T-helper 9 cell (primary cell): ENCODE measurements around the gene KRTAP10-1.
"Not testable (repeated sequence)": the region's sequence is repeated elsewhere in the genome, so short reads cannot be mapped to it uniquely, and the experiment has no call there.

ENCODE experiments used
- DNase-seq: peaks from one replicate; pipeline ENCODE4 v3.0.0-alpha.2; 2020

Gene KRTAP10-1

DNA sequence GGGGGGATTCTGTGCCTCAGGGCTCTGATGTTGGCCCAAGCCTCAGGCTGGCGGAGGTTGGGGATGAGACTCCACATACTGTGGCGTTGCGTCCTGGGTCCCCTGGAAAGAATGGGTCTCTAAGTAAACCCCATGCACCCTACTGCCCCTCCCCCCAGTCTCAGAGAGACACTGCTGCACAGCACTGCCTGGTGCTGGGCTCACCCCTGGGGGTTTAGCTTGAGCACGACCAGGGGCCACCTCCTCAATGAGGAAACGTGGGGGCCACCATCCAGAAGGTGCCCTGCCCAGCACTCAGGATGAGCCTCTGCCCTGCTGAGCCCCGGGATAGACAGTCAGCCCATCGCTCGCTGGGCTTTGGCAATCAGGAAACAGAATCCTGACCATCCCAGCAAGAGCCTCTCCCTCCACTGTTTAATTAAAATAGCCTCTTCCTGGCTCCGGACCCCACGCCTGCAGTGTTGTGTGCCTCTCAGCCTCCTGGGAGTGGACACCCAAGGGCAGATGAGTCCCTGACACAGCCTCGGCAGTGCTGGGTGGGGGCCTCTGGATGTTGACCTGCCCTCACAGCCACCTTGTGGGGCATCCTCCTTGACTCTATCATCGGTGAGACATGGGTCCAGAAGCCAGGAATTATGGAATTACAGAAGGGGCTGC, 30.0 kb upstream of the KRTAP10-1 start:
- DNase-seq = no peak

DNA sequence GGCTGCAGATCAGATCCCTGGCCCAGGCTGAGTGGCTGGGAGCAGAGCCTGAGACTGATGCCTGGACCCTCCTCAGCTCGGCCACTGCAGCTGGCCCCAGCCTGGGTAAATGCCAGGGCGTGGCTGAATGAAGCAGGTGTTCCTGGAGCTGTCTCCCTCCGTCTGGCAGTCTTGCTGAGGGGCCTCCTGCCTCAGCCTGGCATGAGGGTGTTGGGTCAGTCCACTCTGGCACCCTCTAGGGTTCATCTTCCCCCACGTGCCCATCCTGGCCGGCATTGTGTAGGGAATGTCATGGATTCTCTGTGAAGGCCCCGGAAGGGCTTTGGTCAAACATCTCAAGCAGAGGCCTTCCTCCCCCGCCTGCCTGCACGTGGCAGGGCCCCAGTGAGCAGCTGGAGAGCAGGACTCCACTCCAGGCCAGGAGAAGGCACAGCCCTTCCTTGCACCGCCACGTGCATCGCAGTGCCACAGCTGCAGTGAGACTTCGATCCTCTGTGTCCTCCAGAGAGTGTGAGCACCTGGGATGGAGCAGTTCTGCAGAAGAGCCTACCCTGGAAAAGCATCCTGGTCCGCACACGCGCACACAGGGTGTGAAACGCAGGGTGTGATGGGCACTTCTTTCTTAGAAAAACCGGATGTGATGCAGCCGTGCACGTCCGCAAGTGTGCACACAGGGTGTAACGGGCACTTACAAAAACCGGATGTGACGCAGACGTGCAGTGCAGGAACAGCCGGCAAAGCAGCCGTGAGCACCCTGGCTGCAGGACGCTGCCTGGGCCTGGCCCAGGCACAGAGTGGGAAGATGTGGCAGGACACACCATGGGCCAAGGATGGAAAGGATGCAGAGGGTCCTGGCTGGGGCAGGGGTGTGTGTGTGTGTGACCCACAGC, 28.9 kb upstream of the KRTAP10-1 start:
- DNase-seq = no peak

DNA sequence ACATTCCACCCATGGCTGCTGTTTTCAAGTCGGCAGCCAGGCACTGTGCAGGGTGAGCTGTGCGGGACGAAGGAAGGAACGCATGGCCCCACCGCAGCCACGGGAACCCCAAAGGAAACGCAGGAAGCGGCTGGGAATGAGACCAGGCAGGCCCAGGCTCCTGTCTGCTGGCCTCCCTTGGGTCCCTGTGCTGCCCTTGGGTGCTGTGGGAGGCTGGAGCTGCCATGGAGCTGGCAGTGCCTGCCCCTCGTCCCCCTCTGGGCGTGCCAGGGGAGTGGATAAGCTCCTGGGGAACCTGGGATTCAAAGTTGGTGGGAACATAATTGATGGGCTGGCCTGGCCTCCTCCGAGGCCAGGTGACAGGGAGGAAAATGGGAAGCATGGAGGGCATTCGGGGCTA, 28.3 kb upstream of the KRTAP10-1 start:
- DNase-seq = no peak

DNA sequence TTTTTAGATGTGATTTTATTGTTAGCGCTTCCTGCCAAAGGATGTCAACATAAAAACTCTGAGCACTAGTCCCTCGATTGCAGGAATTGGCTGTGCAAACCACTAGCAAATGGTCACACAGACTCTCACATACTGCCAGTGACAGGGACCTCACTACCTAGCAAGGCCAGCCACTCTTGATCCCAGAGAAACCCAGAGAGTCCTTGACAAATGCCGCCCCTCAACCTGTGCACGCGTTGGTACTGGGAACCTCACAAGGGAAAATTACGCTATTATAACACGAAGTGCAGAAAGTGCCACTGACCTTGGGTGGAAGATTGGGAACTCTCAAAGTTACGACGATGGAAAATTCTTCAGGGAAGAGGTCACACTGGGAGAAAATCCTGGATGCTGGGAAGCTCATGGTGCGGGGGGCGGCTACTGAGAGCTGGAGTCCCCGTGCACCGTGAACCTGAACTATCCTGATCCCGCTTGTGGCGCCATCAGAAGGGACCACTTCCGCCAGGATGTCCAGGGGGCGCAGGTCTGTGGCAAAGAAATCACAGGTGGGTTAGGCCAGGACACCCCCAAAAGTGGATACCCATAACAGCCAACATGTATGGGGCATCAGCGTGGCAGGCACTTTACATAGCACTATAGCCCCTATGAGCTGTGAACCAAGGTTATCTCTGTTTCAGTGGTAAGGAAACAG, 27.6 kb upstream of the KRTAP10-1 start:
- no peak for DNase-seq

DNA sequence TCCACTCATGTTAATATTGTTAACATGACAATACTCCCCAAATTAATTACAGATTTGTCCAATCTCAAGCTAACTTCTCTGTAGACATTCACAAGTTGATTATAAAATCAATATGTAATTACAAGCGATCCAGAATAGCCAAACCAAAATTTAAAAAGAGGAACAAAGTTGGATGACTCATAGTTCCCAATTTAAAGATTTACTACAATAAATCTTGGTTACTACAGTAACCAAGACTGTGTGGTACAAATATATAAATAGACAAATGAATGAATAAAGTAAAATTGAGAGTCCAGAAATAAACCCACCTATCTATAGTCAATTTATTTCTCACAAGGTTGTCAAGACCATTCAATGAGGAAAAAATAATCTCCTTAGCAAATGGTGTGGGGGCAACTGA, 26.4 kb upstream of the KRTAP10-1 start:
- no peak for DNase-seq

DNA sequence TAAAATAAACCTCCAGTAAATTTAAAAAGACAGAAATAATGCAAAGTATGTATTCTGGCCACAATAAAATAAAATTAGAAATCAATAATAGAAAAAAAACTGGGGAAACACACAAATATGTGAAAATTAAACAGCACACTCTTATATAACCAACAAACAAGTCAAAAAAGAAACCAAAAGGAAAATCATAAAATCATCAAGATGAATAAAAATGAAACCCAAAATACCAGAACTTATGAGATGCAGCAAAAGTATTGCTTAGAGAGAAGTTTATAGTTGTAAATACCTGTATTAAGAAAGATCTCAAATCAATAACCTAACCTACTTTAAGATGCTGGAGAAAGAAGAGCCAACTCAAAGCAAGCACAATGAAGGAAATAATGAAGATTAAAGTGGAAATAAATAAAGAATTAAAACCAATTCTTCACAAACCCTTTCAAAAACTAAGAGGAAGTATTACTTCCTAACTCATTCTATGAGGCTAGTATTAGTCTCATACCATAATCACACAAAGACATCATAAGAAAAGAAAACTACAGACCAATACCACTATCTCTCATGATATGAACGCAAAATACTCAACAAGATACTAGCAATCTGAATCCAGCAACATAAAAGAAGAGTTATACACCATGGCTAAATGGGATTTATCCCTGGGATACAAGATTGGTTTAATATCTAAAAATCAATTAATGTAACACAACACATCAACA, 25.0 kb upstream of the KRTAP10-1 start:
- no peak for DNase-seq

DNA sequence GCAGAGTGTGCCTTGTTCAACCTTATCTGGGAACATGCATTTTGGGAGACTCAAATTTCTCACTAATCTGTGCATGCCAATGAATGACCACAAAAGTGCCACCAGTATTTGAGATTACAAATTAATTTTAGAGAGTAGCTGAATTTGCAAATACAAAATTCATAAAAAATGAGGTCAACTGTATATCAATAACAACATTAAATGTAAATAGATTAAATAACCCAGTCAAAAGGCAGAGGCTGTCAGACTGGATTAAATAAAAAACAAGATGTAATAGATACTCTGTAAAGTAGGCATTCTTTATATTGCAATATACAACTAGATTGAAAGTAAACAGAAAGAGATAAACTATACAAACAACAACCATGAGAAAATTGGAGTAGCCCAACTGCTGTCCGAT, 24.1 kb upstream of the KRTAP10-1 start:
- DNase-seq = no peak

DNA sequence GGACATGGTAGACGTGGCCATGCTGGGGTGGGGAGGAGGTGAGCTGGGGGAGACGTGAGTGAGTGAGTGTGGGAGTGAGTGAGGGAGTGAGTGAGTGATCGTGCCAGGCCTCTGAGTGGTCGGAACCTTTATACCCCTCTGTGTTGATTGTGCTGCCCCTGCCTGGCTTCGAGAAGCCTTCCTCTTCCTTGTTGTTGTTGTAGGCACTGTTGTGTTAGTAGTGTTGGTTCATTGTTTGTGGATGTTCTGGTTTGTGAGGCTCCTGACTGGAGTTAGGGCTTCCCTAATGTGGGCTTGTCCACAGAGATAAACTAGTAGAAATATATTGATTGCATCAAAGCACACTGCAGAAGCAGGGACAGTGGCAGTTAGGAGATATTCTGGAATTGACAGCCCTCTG, 18.7 kb upstream of the KRTAP10-1 start, which contains the start of gene KRTAP10-3:
KRTAP10-3 (minus strand) TSS at position 101 of the 400 bp plus-strand sequence; CDS start at position 21, 80 bp downstream.
- no peak for DNase-seq

DNA sequence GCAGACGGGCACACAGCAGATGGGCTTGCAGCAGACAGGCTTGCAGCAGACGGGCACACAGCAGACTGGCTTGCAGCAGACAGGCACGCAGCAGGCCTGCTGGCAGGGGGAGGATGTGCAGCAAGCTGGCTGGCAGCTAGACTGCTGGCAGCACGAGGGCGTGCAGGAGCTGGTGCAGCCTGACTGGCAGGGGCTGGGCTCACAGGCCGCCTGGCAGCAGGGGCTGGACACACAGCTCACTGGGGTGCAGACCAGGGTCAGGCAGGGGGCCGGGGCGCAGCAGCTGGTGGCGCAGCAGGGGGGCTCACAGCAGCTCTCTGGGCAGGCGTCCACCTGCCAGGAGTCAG, 18.3 kb upstream of the KRTAP10-1 start:
- not testable (repeated sequence) for DNase-seq

DNA sequence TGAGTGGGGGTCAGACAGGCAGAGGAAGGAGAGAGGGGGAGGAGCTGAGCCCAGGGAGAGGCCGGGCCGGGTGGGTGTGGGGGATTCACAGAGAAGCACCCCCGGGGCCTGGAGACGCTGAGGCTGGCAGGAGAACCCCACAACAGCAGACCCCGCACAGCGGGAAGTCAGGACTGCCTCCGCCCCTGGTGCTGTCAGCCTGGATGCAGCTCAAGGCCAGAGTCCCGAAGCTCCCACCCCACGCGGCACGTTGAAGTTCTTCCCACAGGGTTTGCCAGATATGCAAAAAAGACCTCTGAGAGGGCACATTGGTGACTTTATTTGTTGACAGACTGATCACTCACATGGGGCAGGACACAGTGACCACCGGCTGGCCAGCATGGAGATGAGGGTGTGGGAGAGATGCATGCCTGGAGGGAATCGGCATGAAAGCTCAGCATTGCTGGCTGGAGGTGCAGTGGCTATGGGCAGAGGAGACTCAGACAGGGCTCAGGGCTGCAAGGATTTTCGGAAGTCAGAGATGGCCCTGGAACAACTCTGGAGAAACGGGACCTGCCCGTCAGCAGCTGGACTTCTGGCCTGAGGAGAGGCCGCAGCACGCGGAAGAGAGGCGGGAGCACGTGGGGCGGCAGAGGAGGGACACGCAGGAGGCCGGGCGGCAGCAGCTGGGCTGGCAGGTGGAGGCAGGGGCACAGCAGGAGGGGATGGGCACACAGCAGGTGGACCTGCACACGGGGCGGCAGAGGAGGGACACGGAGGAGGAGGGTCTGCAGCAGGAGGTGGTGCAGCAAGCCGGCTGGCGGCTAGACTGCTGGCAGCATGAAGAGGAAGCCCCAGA, 17.7 kb upstream of the KRTAP10-1 start:
- DNase-seq = no peak

DNA sequence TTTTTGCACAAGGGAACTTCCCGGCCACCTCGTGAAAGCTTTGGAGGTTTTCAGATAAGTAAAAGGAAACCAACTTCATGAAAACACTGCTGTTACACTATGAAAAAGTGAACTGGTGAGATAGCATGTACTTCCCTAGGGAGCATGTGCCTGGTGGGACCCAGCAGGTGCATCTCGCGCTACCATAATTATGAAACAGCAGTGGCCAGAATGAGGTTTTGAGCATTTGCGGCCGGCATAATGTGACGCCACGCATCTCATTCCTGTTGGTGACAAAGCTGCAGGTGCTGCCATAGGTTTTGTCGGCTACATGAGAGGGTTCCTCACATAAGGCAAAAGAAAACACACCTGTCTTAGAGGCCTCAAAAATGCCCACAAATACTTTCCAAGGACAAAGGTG, 16.9 kb upstream of the KRTAP10-1 start:
- no peak for DNase-seq

DNA sequence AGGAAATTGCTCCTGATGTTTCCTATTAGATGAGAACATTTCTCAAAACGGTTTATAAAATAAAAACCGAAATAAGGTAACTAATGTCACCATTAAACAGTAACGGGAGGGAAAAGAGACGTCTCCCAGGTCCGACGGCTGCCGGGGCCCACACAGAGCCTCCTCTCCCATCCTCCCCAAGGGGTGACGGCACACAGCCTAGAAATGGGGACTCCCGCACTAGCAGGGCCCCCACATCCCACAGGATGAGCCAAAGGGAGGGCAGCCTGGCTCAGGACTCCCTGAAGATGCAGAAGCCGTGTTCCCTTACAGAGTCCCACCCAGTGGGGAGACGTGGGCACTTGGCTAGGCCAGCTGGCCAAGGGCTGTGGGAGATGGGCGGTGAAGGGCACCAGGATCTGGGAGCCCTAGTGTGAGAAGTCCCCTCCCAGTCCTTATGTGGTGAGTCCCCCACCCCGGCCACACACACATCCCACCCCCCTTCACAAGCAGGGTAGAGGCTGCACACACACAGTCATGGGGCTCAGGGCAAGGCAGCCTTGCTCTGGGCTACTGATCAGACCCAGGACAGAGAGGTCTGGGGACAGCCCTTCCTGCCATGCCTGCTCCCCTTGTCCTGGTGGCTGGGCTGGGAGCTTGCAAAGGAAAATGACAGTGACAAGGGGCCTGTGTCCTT, 15.3 kb upstream of the KRTAP10-1 start:
- no peak for DNase-seq

DNA sequence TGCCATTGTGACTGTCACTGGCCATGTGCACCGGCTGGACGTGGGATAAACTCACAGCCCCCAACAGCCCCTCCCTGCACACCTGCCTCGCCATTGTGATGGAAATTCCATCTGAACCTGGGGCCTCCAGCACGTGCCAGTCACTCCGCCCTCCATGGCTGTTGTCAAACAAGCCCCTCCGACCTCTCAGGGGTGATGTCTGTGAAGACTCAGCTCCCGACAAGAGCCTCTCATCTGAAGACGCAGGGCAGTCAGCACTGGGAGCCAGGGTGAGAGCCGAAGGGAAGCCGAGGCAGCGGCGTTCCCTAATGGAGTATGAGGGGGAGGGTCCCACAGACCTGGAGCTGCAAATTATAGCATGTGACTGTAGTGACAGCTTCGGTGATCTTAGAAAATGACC, 12.7 kb upstream of the KRTAP10-1 start:
- DNase-seq = no peak

DNA sequence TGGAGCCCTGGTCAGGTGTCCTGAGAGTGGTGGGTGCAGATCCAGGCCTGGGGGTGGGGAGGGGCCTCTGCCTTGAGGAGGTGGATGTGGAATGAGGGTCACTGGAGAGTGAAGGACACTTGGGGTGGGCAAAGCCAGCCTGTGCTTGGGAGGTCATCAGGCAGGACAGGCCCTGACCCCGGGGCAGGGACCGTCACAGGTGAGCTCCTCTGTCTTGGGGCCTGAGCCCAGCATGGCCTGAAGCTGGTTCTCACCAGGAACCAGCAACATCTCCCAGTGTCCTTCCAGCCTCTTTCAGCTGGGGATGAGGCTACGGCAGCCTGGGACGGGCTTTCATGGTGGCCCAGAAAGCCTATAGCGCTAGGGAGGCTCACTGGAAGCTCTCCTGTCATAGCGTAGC, 12.1 kb upstream of the KRTAP10-1 start:
- DNase-seq = no peak

DNA sequence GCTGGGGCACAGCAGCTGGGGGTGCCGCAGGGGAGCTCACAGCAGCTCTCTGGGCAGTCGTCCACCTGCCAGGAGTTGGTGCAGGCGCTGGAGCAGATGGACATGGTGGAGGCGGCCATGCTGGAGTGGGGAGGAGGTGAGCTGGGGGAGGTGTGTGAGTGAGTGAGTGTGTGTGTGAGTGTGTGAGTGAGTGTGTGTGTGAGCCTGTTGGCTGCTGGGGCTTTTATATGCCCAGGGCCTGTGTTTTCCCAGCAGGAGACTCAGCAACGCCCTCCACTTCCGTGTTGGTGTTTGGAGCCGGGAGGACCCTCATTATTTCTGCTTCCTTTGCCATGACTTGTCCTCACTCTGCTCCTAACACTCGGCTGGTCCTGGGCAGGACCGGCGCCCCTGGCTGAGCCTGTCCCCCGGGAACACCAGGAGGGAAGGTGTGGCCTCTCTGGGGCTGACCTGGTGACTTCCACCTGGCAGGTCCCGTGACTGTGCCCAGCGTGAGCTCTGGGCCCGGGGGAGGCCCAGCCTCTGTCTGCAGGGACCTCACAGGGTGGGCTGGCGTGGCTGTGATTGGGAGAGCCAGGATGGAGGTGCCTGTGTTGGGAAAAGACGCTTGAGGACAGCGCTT, 11.5 kb upstream of the KRTAP10-1 start, which contains the start of gene KRTAP10-2:
KRTAP10-2 (minus strand) TSS at position 166 of the 622 bp plus-strand sequence; CDS start at position 119, 47 bp downstream.
- no peak for DNase-seq

DNA sequence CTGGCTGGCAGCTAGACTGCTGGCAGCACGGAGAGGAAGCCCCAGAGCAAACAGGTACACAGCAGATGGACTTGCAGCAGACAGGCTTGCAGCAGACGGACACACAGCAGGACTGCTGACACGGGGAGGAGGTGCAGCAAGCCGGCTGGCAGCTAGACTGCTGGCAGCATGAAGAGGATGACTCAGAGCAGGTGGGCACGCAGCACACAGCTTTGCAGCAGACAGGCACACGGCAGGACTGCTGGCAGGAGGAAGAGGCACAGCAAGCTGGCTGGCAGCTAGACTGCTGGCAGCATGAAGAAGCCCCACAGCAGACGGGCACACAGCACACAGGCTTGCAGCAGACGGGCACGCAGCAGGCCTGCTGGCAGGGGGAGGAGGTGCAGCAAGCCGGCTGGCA, 10.8 kb upstream of the KRTAP10-1 start:
- no peak for DNase-seq

DNA sequence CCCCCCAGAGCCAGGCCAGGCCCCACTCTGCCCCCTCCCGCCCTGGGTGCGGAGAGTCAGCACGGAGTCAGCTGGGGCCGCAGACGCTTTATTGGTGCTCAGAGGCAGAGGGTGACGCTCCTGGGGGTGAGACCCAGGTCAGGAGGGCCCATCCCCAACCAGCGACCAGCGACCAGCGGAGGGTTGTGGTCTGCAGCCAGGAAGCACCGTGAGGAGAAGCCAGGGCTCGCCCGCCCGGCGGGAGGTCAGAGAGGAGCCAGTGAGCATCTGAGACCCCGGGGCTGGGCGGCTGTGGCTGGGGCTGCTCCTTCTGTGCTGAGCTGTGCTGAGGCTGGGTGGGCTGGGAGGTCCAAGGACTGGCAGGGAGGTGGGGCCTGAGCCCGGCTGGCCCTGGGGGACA, 10.3 kb upstream of the KRTAP10-1 start:
- DNase-seq = not testable (repeated sequence)

DNA sequence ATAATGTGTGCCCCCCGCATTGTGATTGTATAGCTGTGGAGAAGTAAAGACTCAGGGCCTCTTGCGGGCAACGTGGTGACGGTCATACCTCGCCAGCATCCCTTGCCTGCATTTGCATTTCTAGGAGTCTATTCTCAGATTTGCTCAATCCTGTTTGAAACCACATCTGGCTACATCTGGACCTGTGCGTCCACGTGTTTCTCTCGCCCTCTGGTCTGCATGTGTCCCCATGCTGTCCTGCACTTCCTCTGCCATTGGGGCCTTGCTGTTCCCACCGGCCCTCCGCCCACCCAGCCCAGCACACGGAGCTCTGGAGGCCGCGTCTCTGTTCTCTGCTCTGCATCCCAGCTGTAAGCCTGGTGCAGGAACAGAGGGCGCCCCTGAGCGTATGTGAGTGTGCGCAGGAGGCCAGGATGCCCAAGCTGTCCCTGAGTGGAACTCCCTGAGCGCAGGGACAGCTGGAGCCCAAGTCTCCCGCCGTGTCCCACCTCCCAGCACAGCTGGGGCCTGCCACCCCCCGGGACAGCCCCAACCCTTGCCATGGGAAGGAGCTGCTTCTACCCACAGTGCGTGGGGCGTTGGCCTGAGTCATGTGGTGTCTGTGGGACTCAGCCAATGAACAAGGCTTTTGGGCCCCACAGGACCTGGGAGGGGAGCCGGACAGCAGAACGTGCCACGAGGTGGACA, 9.7 kb upstream of the KRTAP10-1 start:
- no peak for DNase-seq

DNA sequence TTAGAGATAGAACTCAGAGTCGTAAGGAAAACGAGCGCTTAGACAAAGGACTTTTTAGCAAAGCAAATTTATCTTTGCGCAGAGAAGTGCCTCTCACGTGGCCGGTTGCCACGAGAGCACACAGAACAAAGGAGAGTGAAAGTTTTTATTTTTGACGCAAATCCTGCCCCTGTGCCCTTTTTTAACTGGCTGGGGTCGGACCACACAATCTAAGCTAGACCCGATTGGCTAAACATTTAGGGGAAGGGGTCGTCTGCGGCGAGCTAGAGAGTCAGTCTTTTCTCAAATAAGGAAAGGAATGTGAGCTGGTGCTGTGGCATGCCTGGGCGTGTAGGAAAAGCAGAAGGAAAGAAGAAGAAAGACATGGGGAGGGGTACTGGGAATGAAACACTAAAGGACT, 8.9 kb upstream of the KRTAP10-1 start:
- DNase-seq = no peak

DNA sequence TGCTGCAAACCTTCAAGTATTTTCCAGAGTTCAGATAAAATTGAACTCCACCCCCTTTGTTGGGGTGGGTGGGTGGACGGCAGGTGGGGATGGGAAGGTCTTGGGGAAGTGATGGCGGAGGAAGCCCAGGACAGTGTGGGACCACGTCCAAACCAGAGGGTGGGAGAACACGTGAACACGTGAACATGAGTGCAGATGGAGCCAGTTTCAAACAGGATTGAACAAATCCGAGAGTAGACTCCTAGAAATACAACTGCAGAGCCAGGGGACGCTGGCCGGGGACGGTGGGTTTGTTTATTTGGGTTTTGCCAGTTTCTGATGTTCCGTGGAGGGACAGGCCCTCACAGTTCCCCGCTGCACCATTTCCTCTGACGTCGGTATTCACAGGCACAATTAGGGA, 8.4 kb upstream of the KRTAP10-1 start:
- no peak for DNase-seq
